ENCODE measurements around the gene ENTREP3. TPM values are rescaled to one million over a fixed set of nuclear protein-coding genes. Genes with fewer than 3 reads are reported as not detected.

The ENTREP3 gene
- total RNA-seq, 1 donor from 2014 or later, result 58.4 TPM

- H3K27ac Mint-ChIP-seq, result no peak overlapping the region
- no peak for DNase-seq (ENCODE audit: low spot score, unreplicated experiment)
- no peak overlapping the region for H3K4me3 Mint-ChIP-seq (ENCODE audit: low read depth)
- H3K36me3 Mint-ChIP-seq (ENCODE audit: insufficient read depth), result no peaks in the 10 kb centered on the region
- no peaks in the 10 kb centered on the region for H3K9me3 Mint-ChIP-seq (ENCODE audit: low read depth)
- no peak for TF ChIP-seq CTCF (IDR thresholded peaks at IDR 0.05; ENCODE audit: unreplicated experiment)
- no peaks in the 10 kb centered on the region for H3K4me1 Mint-ChIP-seq (ENCODE audit: low read depth)
- H3K27me3 Mint-ChIP-seq, result peaks cover 18% of the 10 kb centered on the region
Observed at GRCh38 chr1:155300024-155300423, 44.7 kb upstream of the ENTREP3 start.

GRCh38 chr1:155297384-155297783, 42.1 kb upstream of the ENTREP3 start:
- Mint-ChIP-seq H3K27ac (no peak overlapping the region), H3K27me3 (peaks cover 27% of the 10 kb centered on the region), H3K4me3 (ENCODE audit: low read depth) (no peak overlapping the region), H3K9me3 (ENCODE audit: low read depth) (no peaks in the 10 kb centered on the region), H3K4me1 (ENCODE audit: low read depth) (no peaks in the 10 kb centered on the region), H3K36me3 (ENCODE audit: insufficient read depth) (no peaks in the 10 kb centered on the region)
- TF ChIP-seq CTCF (IDR thresholded peaks at IDR 0.05; ENCODE audit: unreplicated experiment), result no peak
- no peak for DNase-seq (ENCODE audit: low spot score, unreplicated experiment)

GRCh38 chr1:155296661-155297060, 41.4 kb upstream of the ENTREP3 start:
- no peak for DNase-seq (ENCODE audit: low spot score, unreplicated experiment)
- Mint-ChIP-seq H3K4me3 (ENCODE audit: low read depth) (no peak overlapping the region), H3K9me3 (ENCODE audit: low read depth) (no peaks in the 10 kb centered on the region), H3K27me3 (peaks cover 27% of the 10 kb centered on the region), H3K27ac (no peak overlapping the region), H3K4me1 (ENCODE audit: low read depth) (no peaks in the 10 kb centered on the region), H3K36me3 (ENCODE audit: insufficient read depth) (no peaks in the 10 kb centered on the region)
- no peak for TF ChIP-seq CTCF (IDR thresholded peaks at IDR 0.05; ENCODE audit: unreplicated experiment)

- Mint-ChIP-seq H3K27me3 (peaks cover 27% of the 10 kb centered on the region), H3K4me3 (ENCODE audit: low read depth) (no peak overlapping the region), H3K4me1 (ENCODE audit: low read depth) (no peaks in the 10 kb centered on the region), H3K36me3 (ENCODE audit: insufficient read depth) (no peaks in the 10 kb centered on the region), H3K9me3 (ENCODE audit: low read depth) (no peaks in the 10 kb centered on the region), H3K27ac (no peak overlapping the region)
- TF ChIP-seq CTCF (IDR thresholded peaks at IDR 0.05; ENCODE audit: unreplicated experiment), result no peak
- DNase-seq (ENCODE audit: low spot score, unreplicated experiment), result no peak
Observed at GRCh38 chr1:155295942-155296267, 40.6 kb upstream of the ENTREP3 start.

- H3K27ac Mint-ChIP-seq, result no peak overlapping the region
- peaks cover 27% of the 10 kb centered on the region for H3K27me3 Mint-ChIP-seq
- no peak for DNase-seq (ENCODE audit: low spot score, unreplicated experiment)
Observed at GRCh38 chr1:155295183-155295941, 40.1 kb upstream of the ENTREP3 start.

More at GRCh38 chr1:155295183-155295941, 40.1 kb upstream of the ENTREP3 start:
- TF ChIP-seq CTCF (IDR thresholded peaks at IDR 0.05; ENCODE audit: unreplicated experiment), result no peak
- Mint-ChIP-seq H3K4me1 (ENCODE audit: low read depth) (no peaks in the 10 kb centered on the region), H3K4me3 (ENCODE audit: low read depth) (no peak overlapping the region), H3K36me3 (ENCODE audit: insufficient read depth) (no peaks in the 10 kb centered on the region), H3K9me3 (ENCODE audit: low read depth) (no peaks in the 10 kb centered on the region)
